ENCODE measurements around the gene TMEM51. TPM values are rescaled to one million over a fixed set of nuclear protein-coding genes. Genes with fewer than 3 reads are reported as not detected.

TMEM51 gene
- total and polyA plus RNA-seq, 2 of the 4 experiments (the other 2 are of a cell fraction): 2.7 to 10.2 TPM

DNA sequence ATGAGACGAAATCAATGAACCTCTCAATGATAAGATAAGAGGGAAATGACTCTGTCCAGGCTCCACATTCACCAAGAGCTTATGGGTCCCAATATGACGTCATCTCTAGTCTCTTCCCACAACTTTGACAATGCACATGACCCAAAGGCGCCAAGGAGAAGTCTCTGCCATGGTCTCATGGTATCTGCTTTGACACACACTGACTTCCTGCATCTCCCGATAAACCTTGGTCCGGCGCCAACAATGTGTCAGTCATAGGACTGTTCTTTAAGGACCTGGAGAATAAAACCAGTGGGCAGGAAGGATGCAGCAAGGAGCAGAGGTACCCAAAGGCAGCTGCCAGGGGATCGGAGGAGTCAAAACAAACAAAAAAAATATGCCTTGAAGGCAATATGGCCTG is 46.9 kb upstream of the TMEM51 start:
- ChIA-PET CTCF (interaction anchor here (0.6 to 1.3 kb wide), 3 partner anchors 81 to 271 kb away, joined by 3 read pairs; no protein-coding TSS in a partner anchor), POLR2A (ENCODE audit: unreplicated experiment) (no interaction called here)
- no peak for TF ChIP-seq RAD21 (IDR thresholded peaks at IDR 0.05; ENCODE audit: low read length)
- TF ChIP-seq, protein P1, sequence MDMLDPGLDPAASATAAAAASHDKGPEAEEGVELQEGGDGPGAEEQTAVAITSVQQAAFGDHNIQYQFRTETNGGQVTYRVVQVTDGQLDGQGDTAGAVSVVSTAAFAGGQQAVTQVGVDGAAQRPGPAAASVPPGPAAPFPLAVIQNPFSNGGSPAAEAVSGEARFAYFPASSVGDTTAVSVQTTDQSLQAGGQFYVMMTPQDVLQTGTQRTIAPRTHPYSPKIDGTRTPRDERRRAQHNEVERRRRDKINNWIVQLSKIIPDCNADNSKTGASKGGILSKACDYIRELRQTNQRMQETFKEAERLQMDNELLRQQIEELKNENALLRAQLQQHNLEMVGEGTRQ (IDR thresholded peaks at IDR 0.05; ENCODE audit: low read depth, low read length): no peak
- TF ChIP-seq POLR2A (IDR thresholded peaks at IDR 0.05; ENCODE audit: low read depth, low read length): no peak
- TF ChIP-seq CEBPB (IDR thresholded peaks at IDR 0.05; ENCODE audit: low read depth, low read length): no peak
- TF ChIP-seq NFE2L2 (IDR thresholded peaks at IDR 0.05; ENCODE audit: low read depth, low read length): no peak
- TF ChIP-seq SMC3 (IDR thresholded peaks at IDR 0.05; ENCODE audit: low read depth, low read length): no peak
- in situ Hi-C loops (cut with MboI; ENCODE audit: low sequenced_read_pairs) (no loop called here), dilution Hi-C loops (cut with HindIII; ENCODE audit: low sequenced_read_pairs, unreplicated experiment) (no loop called here), intact Hi-C loops (cut with micrococcal nuclease) (no loop called here)
- H3K14ac ChIP-seq (replicated peaks; ENCODE audit: low read depth, low read length): no peak overlapping the region
- H2AK9ac ChIP-seq (replicated peaks; ENCODE audit: low read depth, low read length, poor library complexity): no peak overlapping the region
- no peak overlapping the region for H4K91ac ChIP-seq (ENCODE audit: insufficient read depth, low read depth, low read length)
- no peak overlapping the region for H3K18ac ChIP-seq (ENCODE audit: low read depth, low read length)
- no peaks in the 10 kb centered on the region for H4K20me1 ChIP-seq (ENCODE audit: insufficient read depth, low read length)
- no peaks in the 10 kb centered on the region for H3K79me1 ChIP-seq (ENCODE audit: low read depth in 1 of 2, low read length in 2 of 2)
- H3K36me3 ChIP-seq (ENCODE audit: control insufficient read depth, insufficient read depth, low read length): no peaks in the 10 kb centered on the region
- H2BK120ac ChIP-seq (ENCODE audit: low read depth, low read length): no peak overlapping the region
- no TSS peak for BruUV-seq (replicated peaks)
- no peak overlapping the region for H3K4me2 ChIP-seq (ENCODE audit: low read depth, low read length)
- ATAC-seq (ENCODE audit: low read depth): no peak
- H2AK5ac ChIP-seq (ENCODE audit: low read depth, low read length): no peak overlapping the region
- no peak overlapping the region for H3K23ac ChIP-seq (ENCODE audit: low read depth, low read length)
- DNase-seq: no peak
- no peaks in the 10 kb centered on the region for H3K9me3 ChIP-seq (ENCODE audit: control insufficient read depth, insufficient read depth, low read length)
- H2BK5ac ChIP-seq (ENCODE audit: low read depth, low read length, poor library complexity, severe bottlenecking): no peak overlapping the region
- H2BK20ac ChIP-seq (ENCODE audit: low read depth, low read length): no peak overlapping the region
- no peaks in the 10 kb centered on the region for H3K4me1 ChIP-seq (ENCODE audit: control insufficient read depth, insufficient read depth, low read length)
- H4K5ac ChIP-seq (ENCODE audit: low read depth, low read length): no peak overlapping the region
- peaks cover 6% of the 10 kb centered on the region; the same call in 1 of the 2 replicates for H3K27me3 ChIP-seq (ENCODE audit: control insufficient read depth, insufficient read depth, low read length)
- H2AFZ ChIP-seq (replicated peaks; ENCODE audit: low read length, poor library complexity): no peak overlapping the region
- H3K9me1 ChIP-seq (ENCODE audit: insufficient read depth, low read length): no peaks in the 10 kb centered on the region
- no peak overlapping the region for H3K4ac ChIP-seq (ENCODE audit: low read depth, low read length)
- H3K27ac ChIP-seq (ENCODE audit: insufficient read depth, low read length): no peak overlapping the region
- no peak overlapping the region for H3K56ac ChIP-seq (ENCODE audit: extremely low read depth, insufficient read depth, low read length)
- 18% methylated on average over 4 of the region's 7 CpGs; no CpG with 5 or more reads in 1 of the 2 experiments for WGBS, 2 experiments (ENCODE audit: extremely low coverage in 2 of 2, insufficient read length in 1 of 2)
- no peak overlapping the region for H4K8ac ChIP-seq (ENCODE audit: low read depth in 2 of 2, low read length in 2 of 2)
- no peak overlapping the region for H3K9ac ChIP-seq (ENCODE audit: low read depth, low read length)
- no peak overlapping the region for H3K4me3 ChIP-seq (ENCODE audit: insufficient read depth, low read depth, low read length)
- H2BK15ac ChIP-seq (ENCODE audit: low read depth, low read length): no peak overlapping the region

All from IMR-90 (cell line).